Activated CD4-positive, alpha-beta T cell treated with anti-CD3 and anti-CD28 coated beads, Interleukin-2, amount 10 ng/mL, durations not matched to agents 7 days and 5 days (primary cell): Measurements from ENCODE around the gene BRI3BP. TPM values are rescaled to one million over a fixed set of nuclear protein-coding genes. Genes with fewer than 3 reads are reported as not detected.
"Not testable (repeated sequence)": the region's sequence is repeated elsewhere in the genome, so short reads cannot be mapped to it uniquely, and the experiment has no call there.

ENCODE experiments used
- CTCF ChIA-PET: fragments of 350-600 bp; sonication (Branson Sonifier 250); formaldehyde crosslinking; loops from one replicate; lab custom pipeline; 2021; ENCODE audit warnings: antibody characterized with exemption; lab: Charles Lee
- POLR2A ChIA-PET: fragments of 350-600 bp; sonication (Branson Sonifier 250); formaldehyde crosslinking; loops from one replicate; lab custom pipeline; 2021; ENCODE audit warnings: antibody characterized with exemption; lab: Charles Lee
- DNase-seq: peaks from one replicate; pipeline ENCODE4 v3.0.0-alpha.2; 2020
- H3K27ac Mint-ChIP-seq: one replicate; pipeline ENCODE4 v1.8.0; 2021; ENCODE audit warnings: mild to moderate bottlenecking, moderate library complexity, mixed read lengths
- H3K27me3 Mint-ChIP-seq: one replicate; pipeline ENCODE4 v1.8.0; 2021; ENCODE audit warnings: mixed read lengths
- H3K36me3 Mint-ChIP-seq: one replicate; pipeline ENCODE4 v1.8.0; 2021; ENCODE audit warnings: low read depth, mixed read lengths
- H3K4me1 Mint-ChIP-seq: one replicate; pipeline ENCODE4 v1.8.0; 2021; ENCODE audit warnings: mixed read lengths
- H3K4me3 Mint-ChIP-seq: one replicate; pipeline ENCODE4 v1.8.0; 2021; ENCODE audit warnings: mild to moderate bottlenecking, moderate library complexity, mixed read lengths
- H3K9me3 Mint-ChIP-seq: one replicate; pipeline ENCODE4 v1.8.0; 2021; ENCODE audit warnings: mixed read lengths
- total RNA-seq, 2 experiments: library from RNA; stranded (reverse); gene quantifications; one replicate each; pipeline ENCODE4 v1.2.3, GENCODE V29; 2021

Gene BRI3BP
- total RNA-seq, 2 experiments from 2014 or later = 24.8 to 26.8 TPM

- H3K36me3 Mint-ChIP-seq = peaks cover 40% of the 10 kb centered on the region
- ChIA-PET CTCF (no interaction called here), POLR2A (no interaction called here)
- no peak overlapping the region for H3K27ac Mint-ChIP-seq
- DNase-seq = no peak
- H3K27me3 Mint-ChIP-seq = no peaks in the 10 kb centered on the region
- H3K4me3 Mint-ChIP-seq = no peak overlapping the region
- H3K4me1 Mint-ChIP-seq = no peaks in the 10 kb centered on the region
- H3K9me3 Mint-ChIP-seq = no peaks in the 10 kb centered on the region
Observed at GRCh38 chr12:124980098-124980892, 13.2 kb upstream of the BRI3BP start.

- H3K27ac Mint-ChIP-seq, H3K9me3 Mint-ChIP-seq, POLR2A ChIA-PET, H3K4me3 Mint-ChIP-seq, DNase-seq, H3K27me3 Mint-ChIP-seq: not testable (repeated sequence)
- peaks cover 25% of the 10 kb centered on the region for H3K36me3 Mint-ChIP-seq
- peaks cover 19% of the 10 kb centered on the region for H3K4me1 Mint-ChIP-seq
- CTCF ChIA-PET = interaction anchor here (0.9 to 1.2 kb wide), 2 partner anchors 11 to 47 kb away, joined by 3 to 4 read pairs; no protein-coding TSS in a partner anchor
Observed at GRCh38 chr12:124986876-124987275, 6.6 kb upstream of the BRI3BP start.

GRCh38 chr12:124992874-124993625 is 395 bp upstream of the BRI3BP start:
- peaks cover 36% of the 10 kb centered on the region for H3K4me1 Mint-ChIP-seq
- H3K9me3 Mint-ChIP-seq = peaks cover 4% of the 10 kb centered on the region
- peak overlapping the region; percentile 83 for H3K4me3 Mint-ChIP-seq
- no peaks in the 10 kb centered on the region for H3K27me3 Mint-ChIP-seq
- peak overlapping the region; percentile 90 for H3K27ac Mint-ChIP-seq
- peaks cover 10% of the 10 kb centered on the region for H3K36me3 Mint-ChIP-seq
- CTCF ChIA-PET = interaction anchor here (0.8 to 2.7 kb wide), 4 partner anchors 24 to 87 kb away, joined by 3 to 11 read pairs (median 4); no protein-coding TSS in a partner anchor
- DNase-seq = peak; percentile 91
- POLR2A ChIA-PET = no interaction called here

GRCh38 chr12:124994437-124994975 is 1.1 kb downstream of the BRI3BP start:
- H3K27me3 Mint-ChIP-seq = no peaks in the 10 kb centered on the region
- peak overlapping the region; percentile 89 for H3K4me3 Mint-ChIP-seq
- ChIA-PET POLR2A (no interaction called here), CTCF (interaction anchor here (0.8 to 2.7 kb wide), 5 partner anchors 12 to 88 kb away, joined by 3 to 11 read pairs (median 3); no protein-coding TSS in a partner anchor)
- H3K4me1 Mint-ChIP-seq = peaks cover 34% of the 10 kb centered on the region
- peaks cover 12% of the 10 kb centered on the region for H3K36me3 Mint-ChIP-seq
- peak overlapping the region; percentile 94 for H3K27ac Mint-ChIP-seq
- H3K9me3 Mint-ChIP-seq = peaks cover 4% of the 10 kb centered on the region
- DNase-seq = peak; percentile 14

GRCh38 chr12:124995200-124995961 is 1.9 kb downstream of the BRI3BP start:
- Mint-ChIP-seq H3K4me3 (peak overlapping the region; percentile 89), H3K27me3 (no peaks in the 10 kb centered on the region), H3K9me3 (peaks cover 4% of the 10 kb centered on the region), H3K36me3 (peaks cover 12% of the 10 kb centered on the region), H3K4me1 (peaks cover 34% of the 10 kb centered on the region), H3K27ac (peak overlapping the region; percentile 94)
- no peak for DNase-seq
- ChIA-PET POLR2A (no interaction called here), CTCF (interaction anchor here (0.8 to 2.7 kb wide), 4 partner anchors 13 to 89 kb away, joined by 3 to 11 read pairs (median 4); no protein-coding TSS in a partner anchor)

GRCh38 chr12:124998705-124999104 is 5.3 kb downstream of the BRI3BP start:
- Mint-ChIP-seq H3K9me3 (no peaks in the 10 kb centered on the region), H3K4me1 (peaks cover 30% of the 10 kb centered on the region), H3K36me3 (peaks cover 18% of the 10 kb centered on the region), H3K4me3 (no peak overlapping the region), H3K27ac (peak overlapping the region; percentile 9), H3K27me3 (no peaks in the 10 kb centered on the region)
- POLR2A ChIA-PET = no interaction called here
- CTCF ChIA-PET = interaction anchor here (1.0 kb wide), 1 partner anchor 25 kb away, joined by 9 read pairs; no protein-coding TSS in a partner anchor
- no peak for DNase-seq

GRCh38 chr12:125001636-125002035 is 8.2 kb downstream of the BRI3BP start:
- no peak overlapping the region for H3K27ac Mint-ChIP-seq
- H3K27me3 Mint-ChIP-seq = no peaks in the 10 kb centered on the region
- POLR2A ChIA-PET = no interaction called here
- H3K4me3 Mint-ChIP-seq = no peak overlapping the region
- H3K36me3 Mint-ChIP-seq = peaks cover 17% of the 10 kb centered on the region
- H3K4me1 Mint-ChIP-seq = peaks cover 15% of the 10 kb centered on the region
- H3K9me3 Mint-ChIP-seq = no peaks in the 10 kb centered on the region
- CTCF ChIA-PET = no interaction called here
- no peak for DNase-seq

- no peak overlapping the region for H3K4me3 Mint-ChIP-seq
- H3K27ac Mint-ChIP-seq = no peak overlapping the region
- DNase-seq = no peak
- ChIA-PET CTCF (no interaction called here), POLR2A (no interaction called here)
- no peaks in the 10 kb centered on the region for H3K27me3 Mint-ChIP-seq
- H3K9me3 Mint-ChIP-seq = no peaks in the 10 kb centered on the region
- peaks cover 16% of the 10 kb centered on the region for H3K36me3 Mint-ChIP-seq
- peaks cover 17% of the 10 kb centered on the region for H3K4me1 Mint-ChIP-seq
Observed at GRCh38 chr12:125003021-125003420, 9.6 kb downstream of the BRI3BP start.

GRCh38 chr12:125004621-125005020 is 11.2 kb downstream of the BRI3BP start:
- CTCF ChIA-PET = no interaction called here

GRCh38 chr12:125005652-125006051 is 12.2 kb downstream of the BRI3BP start:
- H3K27me3 Mint-ChIP-seq = no peaks in the 10 kb centered on the region
- no peak overlapping the region for H3K27ac Mint-ChIP-seq
- no peak overlapping the region for H3K4me3 Mint-ChIP-seq
- ChIA-PET CTCF (interaction anchor here (0.6 to 0.7 kb wide), 3 partner anchors 28 to 93 kb away, joined by 3 to 4 read pairs (median 4); no protein-coding TSS in a partner anchor), POLR2A (no interaction called here)
- no peaks in the 10 kb centered on the region for H3K9me3 Mint-ChIP-seq
- peaks cover 9% of the 10 kb centered on the region for H3K36me3 Mint-ChIP-seq
- no peak for DNase-seq
- H3K4me1 Mint-ChIP-seq = peaks cover 8% of the 10 kb centered on the region

More at GRCh38 chr12:125004621-125005020, 11.2 kb downstream of the BRI3BP start:
- no peak for DNase-seq
- Mint-ChIP-seq H3K9me3 (no peaks in the 10 kb centered on the region), H3K27me3 (no peaks in the 10 kb centered on the region), H3K4me3 (no peak overlapping the region), H3K4me1 (peaks cover 10% of the 10 kb centered on the region), H3K36me3 (peaks cover 11% of the 10 kb centered on the region), H3K27ac (no peak overlapping the region)
- POLR2A ChIA-PET = no interaction called here

- POLR2A ChIA-PET = no interaction called here
Observed at GRCh38 chr12:125006365-125006764, 12.9 kb downstream of the BRI3BP start.

More at GRCh38 chr12:125006365-125006764, 12.9 kb downstream of the BRI3BP start:
- DNase-seq = no peak
- peaks cover 8% of the 10 kb centered on the region for H3K36me3 Mint-ChIP-seq
- H3K4me1 Mint-ChIP-seq = peaks cover 7% of the 10 kb centered on the region
- H3K27me3 Mint-ChIP-seq = no peaks in the 10 kb centered on the region
- H3K4me3 Mint-ChIP-seq = no peak overlapping the region
- CTCF ChIA-PET = no interaction called here
- H3K27ac Mint-ChIP-seq = no peak overlapping the region
- no peaks in the 10 kb centered on the region for H3K9me3 Mint-ChIP-seq
